H1 (cell line): Measurements from ENCODE around the gene TMEM82. TPM values are rescaled to one million over a fixed set of nuclear protein-coding genes. Genes with fewer than 3 reads are reported as not detected.

Experiments used
- CTCF ChIA-PET: fragments of 300-600 bp; sonication (Branson Sonifier 250); formaldehyde crosslinking; loops from one replicate; lab custom pipeline; 2021; ENCODE audit not compliant: partially characterized antibody; lab: Charles Lee
- POLR2A ChIA-PET: fragments of 300-600 bp; sonication (Branson Sonifier 250); formaldehyde crosslinking; loops from one replicate; lab custom pipeline; 2021; ENCODE audit warnings: inconsistent platforms; ENCODE audit not compliant: partially characterized antibody; lab: Charles Lee
- DNase-seq, 2 experiments: peaks; one replicate each; pipeline versions ENCODE4 v3.0.0 to v3.0.0-alpha.2; 2010 to 2022; ENCODE audit warnings: low spot score in 2 of 2, low read depth in 1 of 2, mixed read lengths in 1 of 2
- FAIRE-seq: peaks from 2 replicates; lab custom pipeline; 2011; peaks lifted over from hg19 to GRCh38; lab: Jason Lieb, UNC
- H2AFZ ChIP-seq: 2 replicates; pipeline ENCODE4 v1.8.1; 2012; ENCODE audit warnings: low read length, inconsistent platforms
- H2AK5ac ChIP-seq: 2 replicates; pipeline ENCODE4 v1.6.1; 2013; ENCODE audit warnings: low read depth, low read length
- H2BK120ac ChIP-seq: replicated peaks from 2 replicates; pipeline ENCODE3; 2013; ENCODE audit warnings: low read depth, low read length, inconsistent platforms
- H2BK12ac ChIP-seq: 2 replicates; pipeline ENCODE4 v1.6.1; 2013; ENCODE audit warnings: low read depth, low read length
- H2BK15ac ChIP-seq: 2 replicates; pipeline ENCODE4 v1.6.1; 2013; ENCODE audit warnings: low read length
- H2BK20ac ChIP-seq: 2 replicates; pipeline ENCODE4 v1.6.1; 2013; ENCODE audit warnings: low read length
- H2BK5ac ChIP-seq: 2 replicates; pipeline ENCODE4 v1.6.1; 2013; ENCODE audit warnings: low read depth, low read length
- H3K14ac ChIP-seq: 2 replicates; pipeline ENCODE4 v1.6.1; 2013; ENCODE audit warnings: inconsistent platforms; ENCODE audit not compliant: insufficient read length
- H3K18ac ChIP-seq: 2 replicates; pipeline ENCODE4 v1.6.1; 2013; ENCODE audit warnings: low read length; ENCODE audit errors: extremely low read depth
- H3K23ac ChIP-seq: 2 replicates; pipeline ENCODE4 v1.6.1; 2013; ENCODE audit warnings: inconsistent platforms; ENCODE audit not compliant: insufficient read length
- H3K23me2 ChIP-seq: 2 replicates; pipeline ENCODE4 v1.6.1; 2013; ENCODE audit warnings: low read depth, low read length
- H3K27ac ChIP-seq: 2 replicates; pipeline ENCODE4 v1.6.1; 2011; ENCODE audit warnings: low read depth, low read length, inconsistent platforms
- H3K27me3 ChIP-seq, 4 experiments: replicated peaks in 1 of 4; 1 replicate in 1 of 4; 2 replicates in 3 of 4; pipeline versions ENCODE4 v1.6.1 to v1.8.1; 2011 to 2013; ENCODE audit warnings: low read length in 3 of 4, mild to moderate bottlenecking in 3 of 4, inconsistent platforms in 2 of 4, mixed read lengths in 2 of 4, moderate library complexity in 1 of 4; ENCODE audit not compliant: control insufficient read depth in 3 of 4, insufficient read depth in 3 of 4; ENCODE audit errors: extremely low read depth in 1 of 4
- H3K36me3 ChIP-seq, 4 experiments: 2 replicates each; pipeline versions ENCODE4 v1.6.1 to v1.8.1; 2011 to 2013; ENCODE audit warnings: mild to moderate bottlenecking in 4 of 4, low read length in 3 of 4, moderate library complexity in 2 of 4, control low read depth in 1 of 4, inconsistent platforms in 1 of 4; ENCODE audit not compliant: insufficient read depth in 4 of 4, control insufficient read depth in 2 of 4
- H3K4ac ChIP-seq: replicated peaks from 2 replicates; pipeline ENCODE3; 2013; ENCODE audit warnings: low read length, low read depth, mixed read lengths, inconsistent platforms; ENCODE audit not compliant: insufficient read length
- H3K4me1 ChIP-seq, 4 experiments: replicated peaks in 1 of 4; 1 replicate in 1 of 4; 2 replicates in 3 of 4; pipeline versions ENCODE4 v1.6.1 to v1.8.1; 2011 to 2013; ENCODE audit warnings: low read length in 3 of 4, inconsistent platforms in 2 of 4, mixed read lengths in 1 of 4; ENCODE audit not compliant: insufficient read depth in 4 of 4, control insufficient read depth in 3 of 4
- H3K4me2 ChIP-seq, 2 experiments: 2 replicates each; pipeline versions ENCODE4 v1.6.1 to v1.8.1; 2011 to 2013; ENCODE audit warnings: low read depth in 2 of 2, low read length in 2 of 2, control low read depth in 1 of 2, inconsistent platforms in 1 of 2, mild to moderate bottlenecking in 1 of 2; ENCODE audit not compliant: insufficient read depth in 1 of 2
- H3K4me3 ChIP-seq, 4 experiments: fragments of 200-600, 300-600 bp in 1 of 4; sonication (generic), shearing (Covaris generic), sonication (Bioruptor Twin) in 1 of 4; 2 replicates each; pipeline versions ENCODE4 v1.5.1 to v1.8.1; 2011 to 2016; ENCODE audit warnings: low read length in 4 of 4, low read depth in 3 of 4, control low read depth in 2 of 4, inconsistent platforms in 2 of 4, mild to moderate bottlenecking in 2 of 4, mixed read lengths in 1 of 4, moderate library complexity in 1 of 4; ENCODE audit not compliant: insufficient read depth in 2 of 4; ENCODE audit errors: extremely low read depth in 1 of 4
- H3K56ac ChIP-seq: replicated peaks from 2 replicates; pipeline ENCODE3; 2013; ENCODE audit warnings: low read depth, mild to moderate bottlenecking, mixed read lengths, low read length, inconsistent platforms; ENCODE audit not compliant: insufficient read length
- H3K79me1 ChIP-seq: 2 replicates; pipeline ENCODE4 v1.6.1; 2013; ENCODE audit warnings: low read depth, low read length, control low read depth
- H3K79me2 ChIP-seq, 2 experiments: 2 replicates each; pipeline versions ENCODE4 v1.6.1 to v1.8.1; 2012 to 2013; ENCODE audit warnings: low read length in 2 of 2, mild to moderate bottlenecking in 2 of 2, inconsistent platforms in 1 of 2; ENCODE audit not compliant: insufficient read depth in 2 of 2, control insufficient read depth in 1 of 2
- H3K9ac ChIP-seq, 4 experiments: replicated peaks in 1 of 4; 1 replicate in 1 of 4; 2 replicates in 3 of 4; pipeline versions ENCODE4 v1.6.1 to v1.8.1; 2011 to 2013; ENCODE audit warnings: low read depth in 3 of 4, low read length in 3 of 4, control low read depth in 2 of 4, mild to moderate bottlenecking in 2 of 4, moderate library complexity in 2 of 4, inconsistent platforms in 1 of 4; ENCODE audit errors: extremely low read depth in 1 of 4
- H3K9me3 ChIP-seq, 2 experiments: 2 replicates each; pipeline versions ENCODE4 v1.6.1 to v1.8.1; 2012 to 2013; ENCODE audit warnings: mild to moderate bottlenecking in 2 of 2, moderate library complexity in 2 of 2, control low read depth in 1 of 2, inconsistent platforms in 1 of 2, low read depth in 1 of 2, low read length in 1 of 2, mixed read lengths in 1 of 2; ENCODE audit not compliant: insufficient read depth in 2 of 2
- H4K20me1 ChIP-seq, 2 experiments: replicated peaks in 1 of 2; 2 replicates each; pipeline versions ENCODE3 to v1.8.1; 2011 to 2013; ENCODE audit warnings: inconsistent platforms in 2 of 2, low read length in 2 of 2, mild to moderate bottlenecking in 1 of 2; ENCODE audit not compliant: insufficient read depth in 2 of 2, control insufficient read depth in 1 of 2
- H4K5ac ChIP-seq: 2 replicates; pipeline ENCODE4 v1.6.1; 2013; ENCODE audit warnings: low read length, low read depth, mixed read lengths, inconsistent platforms; ENCODE audit not compliant: insufficient read length
- H4K8ac ChIP-seq: 2 replicates; pipeline ENCODE4 v1.8.0; 2013; ENCODE audit warnings: mild to moderate bottlenecking, moderate library complexity, low read length, inconsistent platforms; ENCODE audit not compliant: insufficient read depth; ENCODE audit errors: extremely low read depth
- H4K91ac ChIP-seq: replicated peaks from 2 replicates; pipeline ENCODE3; 2013; ENCODE audit warnings: low read length, mixed read lengths, inconsistent platforms; ENCODE audit not compliant: insufficient read length
- SRF ChIP-seq: IDR thresholded peaks from 2 replicates; pipeline ENCODE4 v1.6.1; 2011; ENCODE audit warnings: mild to moderate bottlenecking, low read depth, low read length, moderate library complexity
- WGBS, 2 experiments: shearing (Covaris generic) in 1 of 2; methylation state at CpG; one replicate each; pipeline versions ENCODE4 v1.1.6 to v1.1.7; 2013 to 2015; ENCODE audit warnings: low lambda C conversion rate in 2 of 2, mixed read lengths in 2 of 2, inconsistent platforms in 1 of 2, low coverage in 1 of 2, missing lambda C conversion rate in 1 of 2; ENCODE audit not compliant: insufficient replicate concordance in 2 of 2, insufficient coverage in 1 of 2, insufficient read length in 1 of 2; ENCODE audit errors: extremely low coverage in 1 of 2, missing lambda C conversion rate in 1 of 2; 5-methylcytosine and 5-hydroxymethylcytosine counted together
- polyA plus RNA-seq, 7 experiments: library from polyadenylated mRNA; depleted of rRNA in 3 of 7; stranded (reverse) in 5 of 7; unstranded in 2 of 7; fragments of >200 nt in 5 of 7; fragments of 200-250 nt in 2 of 7; gene quantifications; 1 replicate in 5 of 7; 2 replicates in 1 of 7; 4 replicates in 1 of 7; pipeline versions ENCODE4 v1.2.1 to v1.2.3, GENCODE V29; 2011 to 2013; ENCODE audit warnings: missing spikeins in 2 of 7, mixed read lengths in 2 of 7
- total RNA-seq: library from RNA; stranded (reverse); fragmentation: NEBNext Ultra II Directional; extraction: Animal tissue kit (Norgen Biotek cat#: 25700); gene quantifications from 2 replicates; pipeline ENCODE4 v1.2.1, GENCODE V29; 2021

Gene TMEM82
- total and polyA plus RNA-seq, 2 of the 8 experiments (the other 6 are each of a cell fraction or from before 2014, with no cell fraction given), result 0.32 to 2.1 TPM

DNA sequence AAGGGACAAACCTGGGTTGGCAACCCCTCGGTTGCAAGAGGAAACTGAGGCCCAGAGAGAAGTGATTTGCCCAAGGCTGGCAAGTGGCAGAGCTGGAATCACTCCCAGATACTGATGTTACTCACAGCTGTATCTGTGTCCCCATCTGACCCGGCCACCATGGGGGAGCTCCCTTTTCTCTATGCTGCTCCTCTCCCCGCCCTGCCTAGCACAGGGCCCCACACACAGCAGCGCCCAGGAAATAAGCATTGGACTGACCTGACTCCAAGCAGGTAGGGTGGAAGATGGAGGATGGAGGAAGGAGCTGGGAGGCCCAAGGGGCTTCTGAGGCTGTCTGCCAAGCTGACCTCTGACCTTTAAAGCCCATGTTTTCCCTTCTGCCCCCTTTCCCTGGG lies 13.3 kb downstream of the TMEM82 start:
- no peak overlapping the region for H3K4ac ChIP-seq
- WGBS, 2 experiments, result 82% methylated on average over 4 of the region's 4 CpGs; no CpG with 5 or more reads in 1 of the 2 experiments
- POLR2A ChIA-PET, result interaction anchor here (0.8 to 2.4 kb wide), 4 partner anchors 8 to 196 kb away, joined by 3 to 8 read pairs (median 4); partner anchors contain the start of gene TMEM82

More for the DNA sequence above, 13.3 kb downstream of the TMEM82 start:
- H3K79me1 ChIP-seq, result peaks cover 5% of the 10 kb centered on the region
- peaks cover 0 to 18% of the 10 kb centered on the region in 2 experiments; a peak in 2 of 4 replicates for H3K79me2 ChIP-seq
- TF ChIP-seq SRF, result no peak
- H3K27me3 ChIP-seq, result no peaks in the 10 kb centered on the region
- H3K4me3 ChIP-seq, result no peak overlapping the region
- H2AK5ac ChIP-seq, result no peak overlapping the region
- H3K23me2 ChIP-seq, result peaks cover 10% of the 10 kb centered on the region; the same call in 1 of the 2 replicates
- no peak overlapping the region for H3K18ac ChIP-seq
- no peak overlapping the region for H2BK15ac ChIP-seq
- H3K23ac ChIP-seq, result no peak overlapping the region
- H3K4me2 ChIP-seq, result peak overlapping the region in 1 of 2 experiments; percentile 80; a peak in 2 of 4 replicates
- no peak overlapping the region for H2AFZ ChIP-seq
- no peak overlapping the region for H3K27ac ChIP-seq
- H3K56ac ChIP-seq, result no peak overlapping the region
- CTCF ChIA-PET, result interaction anchor here (0.8 to 1.2 kb wide), 3 partner anchors 8 to 36 kb away, joined by 4 to 5 read pairs (median 5); no protein-coding TSS in a partner anchor
- H3K14ac ChIP-seq, result no peak overlapping the region
- no peaks in the 10 kb centered on the region for H3K36me3 ChIP-seq
- H3K4me1 ChIP-seq, result peaks cover 14 to 33% (median 26%) of the 10 kb centered on the region in 4 experiments
- no peak overlapping the region for H2BK12ac ChIP-seq
- no peak overlapping the region for H2BK5ac ChIP-seq
- no peaks in the 10 kb centered on the region for H4K20me1 ChIP-seq
- no peaks in the 10 kb centered on the region for H3K9me3 ChIP-seq
- H2BK120ac ChIP-seq, result no peak overlapping the region
- no peak for DNase-seq
- no peak overlapping the region for H4K91ac ChIP-seq
- no peak overlapping the region for H2BK20ac ChIP-seq
- no peak for FAIRE-seq
- no peak overlapping the region for H4K5ac ChIP-seq
- H3K9ac ChIP-seq, result no peak overlapping the region
- no peak overlapping the region for H4K8ac ChIP-seq
